HG03039 (cell line): ENCODE data around the gene SKA1.

Experiments
- ATAC-seq: cut with Tn5 transposase; IDR thresholded peaks from one replicate; pipeline ENCODE4 v1.9.1; 2021; ENCODE audit warnings: mild to moderate bottlenecking, moderate library complexity; ENCODE audit not compliant: unreplicated experiment

SKA1 gene, protein sequence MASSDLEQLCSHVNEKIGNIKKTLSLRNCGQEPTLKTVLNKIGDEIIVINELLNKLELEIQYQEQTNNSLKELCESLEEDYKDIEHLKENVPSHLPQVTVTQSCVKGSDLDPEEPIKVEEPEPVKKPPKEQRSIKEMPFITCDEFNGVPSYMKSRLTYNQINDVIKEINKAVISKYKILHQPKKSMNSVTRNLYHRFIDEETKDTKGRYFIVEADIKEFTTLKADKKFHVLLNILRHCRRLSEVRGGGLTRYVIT

DNA sequence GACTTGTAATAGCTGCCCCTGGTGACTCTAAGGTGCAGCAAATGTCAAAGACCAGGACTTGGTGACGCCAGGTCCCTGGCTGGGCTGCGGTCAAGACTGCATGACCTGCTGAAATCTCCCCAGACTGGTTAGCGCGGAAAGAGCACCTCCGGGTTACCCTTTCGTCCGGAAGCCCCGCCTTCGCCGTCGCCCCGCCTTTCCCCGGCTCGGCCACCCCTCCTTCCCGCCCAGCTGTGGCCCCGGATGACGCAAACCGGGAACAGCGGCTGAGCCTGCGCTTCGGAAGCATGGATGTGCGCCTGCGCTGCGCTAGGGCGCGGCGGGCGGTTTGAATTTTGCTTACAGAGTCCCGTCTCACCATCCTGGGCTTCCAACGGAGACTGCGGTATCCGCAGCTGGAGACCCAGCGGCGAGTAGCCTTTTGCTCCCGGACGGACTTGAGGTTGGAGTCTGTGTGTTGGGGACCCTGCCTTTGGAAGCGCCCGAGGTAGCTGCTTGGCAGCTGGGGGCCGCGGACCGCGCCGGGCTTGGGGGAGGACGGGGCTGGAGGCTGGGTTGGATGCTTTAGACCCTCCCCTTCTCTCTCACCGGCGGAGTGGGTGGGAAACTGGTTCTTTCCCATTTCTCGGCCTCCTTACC, at the start of gene SKA1:
Gene SKA1 (plus strand): TSS at position 294 of the 639 bp plus-strand sequence. CDS start 785 bp downstream, outside the sequence.
- ATAC-seq, result peak; percentile 90

DNA sequence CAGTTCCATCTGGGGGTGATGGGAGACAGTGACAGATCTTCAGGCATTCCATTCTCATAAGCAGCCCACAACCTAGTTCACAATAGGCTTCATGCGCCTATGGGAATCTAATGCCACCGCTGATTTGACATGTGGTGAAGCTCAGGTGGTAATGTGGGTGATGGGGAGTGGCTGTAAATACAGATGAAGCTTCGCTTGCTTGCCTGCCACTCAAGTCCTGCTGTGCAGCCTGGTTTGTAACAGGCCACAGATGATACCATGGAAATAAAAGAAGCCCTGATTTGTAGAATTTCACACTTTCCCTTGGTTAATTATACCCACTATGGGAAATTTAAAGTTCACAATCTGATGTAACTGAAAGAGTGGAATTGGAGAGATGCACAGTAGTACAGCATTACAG, 46.9 kb upstream of the SKA1 start:
- no peak for ATAC-seq

DNA sequence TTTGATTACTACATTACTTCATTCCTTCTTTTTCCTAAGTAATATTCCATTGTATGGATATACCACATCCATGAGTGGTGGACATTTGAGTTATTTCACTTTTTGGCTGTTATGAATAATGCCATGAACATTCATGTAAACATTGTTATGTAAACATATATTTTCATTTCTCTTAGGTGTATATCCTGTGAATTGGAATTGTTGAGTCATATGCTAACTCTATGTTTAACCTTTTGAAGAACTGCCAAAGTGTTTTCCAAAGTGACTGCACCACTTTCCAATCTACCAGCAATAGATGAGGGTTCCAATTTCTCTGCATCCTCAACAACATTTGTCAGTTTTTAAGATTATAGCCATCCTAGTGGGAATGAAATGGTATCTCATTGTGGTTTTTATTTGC, 44.7 kb upstream of the SKA1 start:
- no peak for ATAC-seq

DNA sequence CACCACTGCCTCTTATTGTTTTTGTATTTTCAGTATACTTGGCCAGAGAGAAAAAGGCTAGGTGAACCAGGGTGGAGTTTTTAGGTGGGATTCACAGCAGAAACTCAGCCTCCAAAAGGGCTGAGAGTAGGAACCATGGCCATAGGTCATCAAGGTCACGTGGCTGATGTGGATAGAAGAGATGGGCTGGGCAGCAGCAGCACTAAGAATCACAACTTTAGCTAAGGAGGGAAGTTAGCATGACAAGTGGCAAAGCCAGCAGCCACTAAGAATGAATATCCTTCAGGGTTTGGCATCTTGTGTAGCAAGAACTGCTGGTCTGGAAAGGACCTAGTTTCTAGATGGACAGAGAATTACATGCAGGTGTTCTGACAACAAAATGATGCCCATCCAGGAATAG, 43.2 kb upstream of the SKA1 start:
- no peak for ATAC-seq

DNA sequence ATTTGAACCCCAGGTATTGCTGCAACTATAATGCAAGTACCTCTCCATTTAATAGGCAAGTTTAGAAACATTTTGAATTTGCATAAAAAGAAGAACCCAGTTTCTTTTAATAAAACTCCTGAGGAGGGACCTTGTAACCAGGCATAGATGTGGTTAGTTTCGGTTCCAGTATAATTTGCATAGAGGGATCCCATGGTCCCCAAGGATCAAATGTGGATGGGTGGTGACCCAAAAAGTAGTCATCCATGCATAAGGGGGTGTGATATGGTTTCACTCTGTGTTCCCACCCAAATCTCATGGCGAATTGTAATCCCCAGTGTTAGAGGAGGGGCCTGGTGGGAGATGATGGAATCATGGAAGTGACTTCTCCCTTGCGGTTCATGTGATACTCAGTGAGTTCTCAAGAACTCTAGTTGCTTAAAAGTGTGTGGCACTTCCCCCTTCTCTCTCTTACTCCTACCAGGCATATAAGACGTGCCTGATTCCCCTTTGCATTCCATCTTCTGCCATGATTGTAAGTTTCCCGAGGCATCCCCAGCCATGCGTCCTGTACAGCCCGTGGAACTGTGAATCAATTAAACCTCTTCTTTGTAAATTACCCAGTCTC, 40.2 kb upstream of the SKA1 start:
- ATAC-seq, result no peak

DNA sequence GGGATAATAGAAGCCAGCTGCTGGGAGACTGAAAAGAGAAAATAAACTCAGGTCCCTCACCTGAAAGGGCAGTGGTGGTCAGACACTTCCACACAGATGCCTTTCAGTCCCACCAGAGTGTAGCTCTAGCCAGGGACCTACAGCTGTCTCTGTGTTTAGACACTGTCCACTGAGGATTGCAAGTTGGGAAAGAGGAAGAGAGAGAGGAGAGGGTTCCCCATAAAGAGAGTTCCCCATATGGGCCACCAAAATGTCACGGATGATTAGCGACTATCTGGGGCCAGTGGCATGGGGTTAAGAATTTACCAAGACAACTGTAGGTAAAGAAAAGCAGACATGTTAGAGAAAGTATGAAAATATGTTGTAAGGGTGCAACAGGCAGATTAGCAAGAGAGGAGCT, 36.7 kb upstream of the SKA1 start:
- ATAC-seq, result no peak

DNA sequence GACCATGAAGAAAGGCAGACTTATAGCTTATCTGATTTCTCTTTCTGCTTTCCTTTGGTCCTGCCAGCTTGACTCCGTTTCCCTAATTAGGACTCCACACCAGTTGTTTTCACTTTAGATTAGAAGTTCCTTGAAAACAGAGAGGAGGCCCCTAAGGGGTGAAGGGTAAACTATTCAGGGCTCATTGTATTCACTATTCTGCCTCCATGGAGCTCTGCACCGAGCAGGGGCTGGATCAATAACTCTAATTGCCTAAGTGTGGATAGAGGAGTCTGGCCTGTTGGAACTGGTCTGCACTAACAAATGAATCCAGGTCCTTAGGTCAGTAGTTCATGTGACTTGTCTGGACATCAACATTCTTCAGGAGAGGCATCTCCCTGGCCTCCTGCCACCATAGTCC, 36.1 kb upstream of the SKA1 start:
- no peak for ATAC-seq

DNA sequence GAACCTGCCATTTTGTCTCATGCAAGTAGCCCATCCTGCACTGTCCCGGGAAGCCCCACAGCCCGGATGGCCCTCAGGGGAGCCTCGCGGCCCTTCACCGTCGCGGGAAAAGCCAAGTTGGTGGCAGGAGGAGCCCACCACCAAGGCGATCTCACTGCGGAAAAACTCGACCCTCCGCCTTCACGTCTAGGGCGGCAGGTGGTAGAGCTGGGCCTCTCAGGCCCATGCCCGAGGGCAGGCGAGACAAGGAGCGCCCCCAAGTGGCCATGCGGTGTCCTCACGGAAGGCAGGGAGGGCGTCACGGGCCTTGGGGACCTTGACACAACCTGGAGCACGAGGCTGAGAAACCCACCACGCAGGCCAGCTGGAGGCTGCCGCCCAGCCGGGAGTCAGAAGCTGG, 34.8 kb upstream of the SKA1 start:
- no peak for ATAC-seq

DNA sequence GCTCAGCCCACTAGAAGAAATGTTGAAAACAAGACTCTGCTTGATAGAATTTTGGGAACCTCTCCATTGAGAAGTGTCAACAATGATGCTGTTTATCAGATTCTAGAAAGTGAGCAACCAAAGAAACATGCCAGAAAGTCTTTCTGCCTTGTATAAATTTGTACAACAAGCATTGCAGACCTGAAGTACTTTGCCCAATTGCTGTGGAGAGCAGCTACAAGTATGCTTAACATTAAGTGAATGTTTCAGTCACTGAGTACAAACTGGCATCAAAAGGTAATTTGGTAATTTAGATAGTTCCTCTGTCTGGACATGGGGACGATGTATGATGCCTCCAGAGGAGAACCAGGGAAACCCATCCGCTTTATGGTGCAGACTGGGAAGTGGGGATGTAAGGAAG, 33.4 kb upstream of the SKA1 start:
- no peak for ATAC-seq

DNA sequence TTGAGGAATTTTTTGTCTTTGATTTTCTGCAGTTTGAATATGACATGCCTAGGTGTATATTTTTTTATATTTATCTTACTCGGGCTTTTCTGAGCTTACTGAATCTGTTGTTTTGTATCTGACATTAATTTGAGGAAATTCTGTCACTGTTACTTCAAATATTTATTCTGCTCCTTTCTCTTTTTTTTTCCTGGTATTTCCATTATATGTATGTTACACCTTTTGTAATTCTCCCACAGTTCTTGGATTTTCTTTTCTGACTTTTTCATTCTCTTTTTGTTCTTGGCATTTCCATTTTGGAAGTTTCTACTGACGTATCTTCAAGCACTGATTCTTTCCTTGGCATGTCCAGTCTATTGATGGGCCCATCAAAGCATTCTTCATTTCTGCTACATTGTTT, 24.1 kb upstream of the SKA1 start:
- ATAC-seq, result no peak

DNA sequence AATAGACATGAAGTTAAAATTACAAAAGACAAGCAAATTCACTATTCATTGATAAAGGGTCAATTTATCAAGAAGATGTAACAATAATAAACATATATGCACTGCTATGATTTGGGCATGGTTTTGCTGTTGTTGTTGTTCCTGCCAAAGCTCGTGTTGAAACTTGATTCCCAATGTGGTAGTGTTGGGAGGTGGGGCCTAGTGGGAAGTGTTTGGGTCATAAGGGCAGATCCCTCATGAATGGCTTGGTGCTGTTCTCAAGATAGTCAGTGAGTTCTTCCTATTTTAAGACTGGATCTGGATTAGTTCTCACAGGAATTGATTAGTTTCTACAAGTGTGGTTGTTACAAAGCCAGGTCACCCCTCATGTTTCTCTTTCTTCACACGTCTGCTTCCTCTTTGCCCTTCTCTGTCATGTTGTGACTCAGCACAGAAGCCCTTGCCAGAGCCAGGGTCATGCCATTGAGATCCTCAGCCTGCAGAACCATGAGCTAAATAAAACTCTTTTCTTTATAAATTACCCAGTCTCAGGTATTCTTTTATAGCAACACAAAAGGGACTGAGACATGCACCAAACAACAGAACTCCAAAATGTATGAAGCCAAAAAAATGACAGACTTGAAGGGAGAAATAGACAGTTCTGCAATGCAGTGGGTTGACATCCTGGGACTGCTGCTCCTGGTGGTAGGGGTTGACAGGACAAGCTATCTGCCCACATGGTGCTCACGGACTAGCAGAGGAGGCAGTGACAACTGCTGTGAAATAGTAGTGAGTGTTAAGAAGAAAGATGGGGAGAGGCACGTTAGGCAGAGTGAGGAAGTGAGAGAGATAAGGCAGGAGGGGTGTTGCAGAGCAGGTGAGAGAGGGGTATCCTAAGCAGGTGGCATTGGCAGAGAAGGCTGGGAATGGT, 18.6 kb upstream of the SKA1 start:
- peak; percentile 47 for ATAC-seq

DNA sequence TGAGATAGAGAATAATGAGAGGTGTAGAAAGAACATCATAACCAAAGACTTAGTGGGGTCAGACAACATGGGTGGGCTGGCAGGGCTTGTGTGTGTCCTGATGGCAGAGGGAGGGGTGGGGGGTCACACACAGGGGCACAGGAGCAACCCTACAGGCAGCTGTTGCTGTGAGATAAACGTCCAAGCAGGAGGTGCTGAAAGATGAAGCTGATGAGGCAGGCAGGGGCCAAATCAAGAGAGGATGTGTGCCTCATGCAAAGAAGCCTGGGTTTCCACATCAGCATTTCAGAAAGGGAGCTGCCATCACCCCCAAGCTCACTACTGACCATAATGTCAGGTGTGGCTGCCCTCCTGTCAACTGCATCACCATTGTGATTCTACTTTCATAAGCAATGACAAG, 16.0 kb upstream of the SKA1 start:
- no peak for ATAC-seq

DNA sequence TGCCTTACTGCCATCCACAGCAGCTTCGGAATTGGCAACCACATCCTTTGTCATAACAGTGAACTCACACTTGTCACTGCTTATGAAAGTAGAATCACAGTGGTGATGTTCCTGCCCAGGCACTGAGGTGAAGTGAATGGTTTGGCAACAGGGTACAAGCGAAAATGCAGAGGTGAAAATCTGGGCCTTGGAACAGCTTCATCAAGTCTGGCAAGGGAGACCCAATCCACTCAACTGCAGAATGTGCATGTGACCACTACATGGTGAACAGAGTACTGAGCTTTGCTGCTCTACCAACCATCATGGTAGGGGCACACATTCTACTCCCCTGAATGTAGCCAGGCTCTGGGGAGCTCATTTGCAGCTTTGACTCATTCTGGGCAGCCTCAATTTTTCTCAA, 15.0 kb upstream of the SKA1 start:
- ATAC-seq, result no peak

DNA sequence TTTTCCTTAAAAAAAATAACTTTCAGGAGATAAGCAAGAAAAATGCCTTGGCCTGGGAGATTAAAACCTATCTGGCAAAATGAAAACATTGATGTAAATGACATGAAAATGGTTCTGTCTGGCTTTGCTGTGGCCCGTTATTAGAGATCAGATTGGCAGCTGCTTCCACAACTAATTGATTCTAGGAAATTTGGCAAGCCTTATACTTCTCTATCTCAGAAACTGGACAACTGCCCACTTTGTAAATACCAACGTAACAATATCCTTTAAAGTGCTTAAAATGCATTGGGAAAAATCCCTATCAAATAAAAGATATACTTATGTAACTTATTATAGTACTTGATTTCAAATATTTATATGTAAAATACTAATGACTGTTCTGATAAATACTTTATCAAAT, 14.2 kb upstream of the SKA1 start:
- ATAC-seq, result no peak

DNA sequence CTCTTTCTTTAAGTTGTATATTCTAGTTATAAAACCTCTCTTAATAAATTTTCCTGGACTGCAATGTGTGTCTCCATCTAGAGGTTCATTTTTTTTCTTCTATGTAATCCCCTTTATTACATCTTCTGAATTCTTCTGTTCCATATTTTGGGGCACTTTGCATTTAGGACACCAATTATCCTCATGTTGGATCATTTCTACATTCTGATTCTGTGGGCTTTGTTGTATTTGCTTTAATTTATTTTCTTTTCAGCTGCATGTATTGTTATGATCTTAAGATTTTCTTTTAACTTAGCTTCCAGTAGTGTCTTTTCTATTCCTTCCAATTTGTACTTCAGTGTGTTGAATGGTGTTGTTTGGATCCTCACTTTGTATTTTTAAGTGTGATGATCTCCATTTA, 5.2 kb upstream of the SKA1 start:
- no peak for ATAC-seq

DNA sequence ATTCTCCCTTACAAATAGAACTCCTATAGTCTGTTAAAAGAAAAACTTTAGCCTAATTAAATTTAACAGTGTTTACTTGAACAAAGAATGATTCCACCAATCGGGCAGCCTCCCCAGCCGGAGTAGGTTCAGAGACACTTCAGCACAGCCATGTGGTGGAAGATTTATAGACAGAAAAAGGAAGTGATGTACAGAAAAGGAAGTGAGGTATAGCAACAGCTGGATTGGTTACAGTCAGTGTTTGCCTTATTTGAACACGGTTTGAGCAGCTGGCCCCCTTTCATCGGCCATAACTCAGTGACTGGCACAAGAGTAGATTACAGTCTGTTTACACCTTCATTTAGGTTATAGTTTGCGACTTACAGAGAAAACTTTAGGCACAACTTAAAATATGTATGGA, 2.1 kb upstream of the SKA1 start:
- ATAC-seq, result no peak

DNA sequence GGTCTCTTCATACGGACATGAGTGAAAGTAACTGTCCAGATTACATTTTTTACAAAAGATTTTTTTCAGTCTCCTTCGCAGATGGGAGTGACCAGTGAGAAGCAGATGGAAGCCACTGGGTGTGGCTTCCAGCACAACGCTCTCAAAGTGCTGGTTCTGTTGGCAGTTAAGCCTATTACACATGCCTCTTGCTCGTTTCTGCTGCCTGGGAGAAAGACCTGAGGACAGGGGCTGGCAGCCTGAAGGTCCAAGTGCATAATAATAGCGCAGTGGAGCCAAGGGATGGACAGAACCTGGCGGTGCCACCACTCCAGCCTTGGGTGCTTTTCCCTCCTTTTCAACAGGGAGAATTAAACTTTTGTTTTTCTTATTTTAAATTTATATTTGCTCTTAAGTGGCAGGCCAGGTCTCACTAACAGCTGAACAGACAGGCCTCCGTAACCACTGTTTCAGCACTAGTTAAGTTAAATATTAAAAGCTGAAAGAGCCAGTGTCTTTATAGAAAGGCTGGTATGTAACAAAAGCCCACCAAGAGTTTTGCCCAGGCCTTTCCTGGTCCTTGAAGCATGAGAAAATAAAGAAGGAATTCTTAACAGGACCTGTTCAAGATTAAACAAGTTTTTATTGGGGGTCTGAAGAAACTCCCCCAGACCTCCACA, 1.2 kb upstream of the SKA1 start:
- ATAC-seq, result no peak

DNA sequence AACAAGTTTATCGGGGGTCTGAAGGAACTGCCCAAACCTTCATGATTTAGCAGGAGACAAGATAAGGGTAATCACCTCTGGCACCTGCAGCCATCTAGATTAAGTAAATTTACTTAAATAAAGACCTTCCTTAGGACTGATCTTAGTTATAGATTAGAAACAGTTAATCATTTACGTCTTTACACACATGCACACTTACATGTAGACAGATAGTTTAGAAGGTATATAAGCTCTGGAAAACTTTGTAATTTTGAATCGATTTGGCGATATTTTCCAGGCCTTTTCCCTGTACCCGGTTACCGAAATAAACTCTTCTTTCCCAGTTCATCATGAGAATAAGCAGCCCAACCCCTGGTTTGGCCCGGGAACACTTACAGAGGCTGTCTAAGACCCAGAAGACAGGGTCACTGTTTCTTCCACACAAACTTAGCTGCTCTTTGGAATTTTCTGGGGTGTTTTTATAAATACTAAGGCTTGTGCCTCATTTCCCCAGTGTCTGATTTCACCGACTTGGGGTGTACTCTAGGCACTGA, 560 bp upstream of the SKA1 start:
- ATAC-seq, result no peak

DNA sequence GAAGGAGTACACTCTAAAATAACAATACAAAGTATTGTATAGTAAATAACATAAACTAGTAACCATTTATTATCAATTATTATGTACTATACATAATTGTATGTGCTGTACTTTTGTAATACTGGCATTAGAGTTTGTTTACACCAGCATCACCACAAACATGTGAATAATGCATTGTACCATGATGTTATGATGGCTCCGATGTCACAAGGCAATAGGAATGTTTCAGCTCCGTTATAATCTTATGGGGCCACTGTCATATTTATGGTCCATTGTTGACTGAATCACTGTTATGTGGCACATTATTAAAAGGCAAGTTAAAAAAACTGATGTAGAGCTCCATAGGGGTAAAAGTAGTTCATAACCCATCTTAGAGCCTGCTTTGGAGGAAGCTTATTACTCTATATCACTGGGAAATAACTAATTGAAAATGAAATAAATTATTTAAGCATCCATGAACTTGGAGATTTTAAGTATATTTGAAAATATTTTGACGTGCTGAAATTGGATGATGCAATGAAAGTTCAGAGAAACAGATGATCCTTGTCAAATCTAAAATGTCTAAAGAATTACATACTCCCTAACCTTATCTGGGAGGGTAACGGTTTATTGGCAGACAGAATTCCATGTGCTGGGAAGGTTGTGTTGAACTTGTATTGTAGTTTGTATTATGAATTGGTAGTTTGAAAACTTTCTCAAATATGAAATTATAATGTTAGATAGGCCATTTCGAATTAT, 2.4 kb downstream of the SKA1 start:
- ATAC-seq, result no peak

DNA sequence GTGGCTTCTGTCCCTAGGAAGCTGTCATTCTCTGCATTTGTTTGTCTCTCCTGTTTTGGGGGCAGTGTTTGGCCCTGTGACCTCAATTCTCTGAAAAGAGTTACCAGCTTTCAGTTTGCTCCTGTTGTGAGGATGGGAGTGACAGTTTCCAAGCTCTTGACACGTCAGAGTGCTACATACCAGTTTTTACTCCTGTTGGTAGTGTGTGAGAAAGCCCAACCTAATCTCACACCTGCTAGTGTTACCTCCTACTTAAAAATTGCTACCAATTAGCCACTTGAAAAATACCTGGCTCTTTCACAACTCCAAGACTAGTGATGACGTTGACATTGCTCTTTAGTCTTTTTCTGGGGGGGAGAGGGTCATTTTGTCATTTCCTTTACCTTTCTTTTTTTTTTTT, 14.1 kb downstream of the SKA1 start:
- ATAC-seq, result no peak
